ENCODE measurements around the gene MYRIP.
A peak's percentile ranks its signal among the peaks of the same experiment; 100 is the strongest.

Gene MYRIP

GRCh38 chr3:40137591-40138295 lies 328.3 kb downstream of the MYRIP start:
- H3K27ac ChIP-seq (ENCODE audit: poor library complexity, severe bottlenecking), result no peak overlapping the region
- no peak overlapping the region for H3K4me3 ChIP-seq (ENCODE audit: severe bottlenecking)
- peak; percentile 91 for ATAC-seq (ENCODE audit: low read depth)
- no peaks in the 10 kb centered on the region for H3K27me3 ChIP-seq (ENCODE audit: insufficient read depth, poor library complexity, severe bottlenecking)
- H3K9me3 ChIP-seq (ENCODE audit: severe bottlenecking), result no peaks in the 10 kb centered on the region
- no peak for DNase-seq (ENCODE audit: low spot score)
- H3K36me3 ChIP-seq (ENCODE audit: low read depth), result no peaks in the 10 kb centered on the region
- no peaks in the 10 kb centered on the region for H3K4me1 ChIP-seq (ENCODE audit: insufficient read depth, poor library complexity, severe bottlenecking)
- no peak for TF ChIP-seq CTCF (IDR thresholded peaks at IDR 0.05; ENCODE audit: poor library complexity, severe bottlenecking)

GRCh38 chr3:40143283-40144090 lies 334.1 kb downstream of the MYRIP start:
- Histone ChIP-seq H3K27ac (ENCODE audit: poor library complexity, severe bottlenecking) (no peak overlapping the region), H3K36me3 (ENCODE audit: low read depth) (no peaks in the 10 kb centered on the region), H3K27me3 (ENCODE audit: insufficient read depth, poor library complexity, severe bottlenecking) (no peaks in the 10 kb centered on the region), H3K9me3 (ENCODE audit: severe bottlenecking) (no peaks in the 10 kb centered on the region), H3K4me1 (ENCODE audit: insufficient read depth, poor library complexity, severe bottlenecking) (no peaks in the 10 kb centered on the region), H3K4me3 (ENCODE audit: severe bottlenecking) (no peak overlapping the region)
- no peak for TF ChIP-seq CTCF (IDR thresholded peaks at IDR 0.05; ENCODE audit: poor library complexity, severe bottlenecking)
- DNase-seq (ENCODE audit: low spot score), result no peak
- ATAC-seq (ENCODE audit: low read depth), result no peak

- Histone ChIP-seq H3K27me3 (ENCODE audit: insufficient read depth, poor library complexity, severe bottlenecking) (no peaks in the 10 kb centered on the region), H3K9me3 (ENCODE audit: severe bottlenecking) (no peaks in the 10 kb centered on the region), H3K4me1 (ENCODE audit: insufficient read depth, poor library complexity, severe bottlenecking) (no peaks in the 10 kb centered on the region), H3K27ac (ENCODE audit: poor library complexity, severe bottlenecking) (no peak overlapping the region), H3K4me3 (ENCODE audit: severe bottlenecking) (no peak overlapping the region), H3K36me3 (ENCODE audit: low read depth) (no peaks in the 10 kb centered on the region)
- no peak for TF ChIP-seq CTCF (IDR thresholded peaks at IDR 0.05; ENCODE audit: poor library complexity, severe bottlenecking)
- no peak for ATAC-seq (ENCODE audit: low read depth)
- no peak for DNase-seq (ENCODE audit: low spot score)
Measured at GRCh38 chr3:40148827-40149226, 339.4 kb downstream of the MYRIP start.

GRCh38 chr3:40152482-40153133 lies 343.2 kb downstream of the MYRIP start:
- ATAC-seq (ENCODE audit: low read depth) (peak; percentile 44; the same call in 1 of the 3 replicates), DNase-seq (ENCODE audit: low spot score) (no peak)
- H3K4me3 ChIP-seq (ENCODE audit: severe bottlenecking), result no peak overlapping the region
- no peaks in the 10 kb centered on the region for H3K9me3 ChIP-seq (ENCODE audit: severe bottlenecking)
- H3K36me3 ChIP-seq (ENCODE audit: low read depth), result no peaks in the 10 kb centered on the region
- no peaks in the 10 kb centered on the region for H3K4me1 ChIP-seq (ENCODE audit: insufficient read depth, poor library complexity, severe bottlenecking)
- no peak for TF ChIP-seq CTCF (IDR thresholded peaks at IDR 0.05; ENCODE audit: poor library complexity, severe bottlenecking)
- H3K27ac ChIP-seq (ENCODE audit: poor library complexity, severe bottlenecking), result no peak overlapping the region
- no peaks in the 10 kb centered on the region for H3K27me3 ChIP-seq (ENCODE audit: insufficient read depth, poor library complexity, severe bottlenecking)
